ENCODE data around the gene KCNJ12.

- no peak for TF ChIP-seq POLR2AphosphoS5 (IDR thresholded peaks at IDR 0.05; ENCODE audit: low read depth, low read length)
- no peak for TF ChIP-seq SIN3A (IDR thresholded peaks at IDR 0.05; ENCODE audit: borderline replicate concordance, insufficient read depth, low read length)
- TF ChIP-seq TAF1 (IDR thresholded peaks at IDR 0.05; ENCODE audit: borderline replicate concordance, insufficient read depth, low read length), result no peak
- no peak for TF ChIP-seq REST (IDR thresholded peaks at IDR 0.05; ENCODE audit: insufficient read depth in 1 of 2, low read depth in 2 of 2, low read length in 2 of 2)
- peak; percentile 57 for TF ChIP-seq FOXP2 (optimal IDR thresholded peaks at IDR 0.05; ENCODE audit: borderline replicate concordance, extremely low read depth, extremely low read length, insufficient read depth)
These were observed 81.2 kb downstream of the KCNJ12 start for GRCh38 chr17:21457051-21458026.

All from PFSK-1 (cell line).